Activated CD8-positive, alpha-beta memory T cell treated with anti-CD3 and anti-CD28 coated beads, Interleukin-2, amount 50 U/mL, for 48 hours (primary cell): ENCODE measurements around the gene DPP6.
A peak's percentile ranks its signal among the peaks of the same experiment; 100 is the strongest.
"Not testable (repeated sequence)": the region's sequence is repeated elsewhere in the genome, so short reads cannot be mapped to it uniquely, and the experiment has no call there.

Source experiments
- DNase-seq: peaks from one replicate; pipeline ENCODE4 v3.0.0-alpha.2; 2020

Gene DPP6

GRCh38 chr7:154051643-154052529 is at the start of gene DPP6:
DPP6 (plus strand) TSS chr7:154052398.
- not testable (repeated sequence) for DNase-seq

- DNase-seq: not testable (repeated sequence)
These were observed 42.7 kb upstream of the DPP6 start for GRCh38 chr7:154009423-154009911.

GRCh38 chr7:154010726-154011568 is 41.3 kb upstream of the DPP6 start:
- DNase-seq: not testable (repeated sequence)

- not testable (repeated sequence) for DNase-seq
These were observed 39.4 kb upstream of the DPP6 start for GRCh38 chr7:154012800-154013199.

- not testable (repeated sequence) for DNase-seq
These were observed 36.6 kb upstream of the DPP6 start for GRCh38 chr7:154015636-154016035.

- not testable (repeated sequence) for DNase-seq
These were observed 33.8 kb upstream of the DPP6 start for GRCh38 chr7:154018354-154018753.

- not testable (repeated sequence) for DNase-seq
These were observed 24.4 kb upstream of the DPP6 start for GRCh38 chr7:154027805-154028204.

GRCh38 chr7:154030476-154031080 is 21.6 kb upstream of the DPP6 start:
- DNase-seq: not testable (repeated sequence)

GRCh38 chr7:154039466-154040165 is 12.6 kb upstream of the DPP6 start:
- DNase-seq: peak; percentile 61

GRCh38 chr7:154050394-154050793 is 1.8 kb upstream of the DPP6 start:
- DNase-seq: not testable (repeated sequence)

- DNase-seq: not testable (repeated sequence)
These were observed 1.1 kb upstream of the DPP6 start for GRCh38 chr7:154051006-154051642.

GRCh38 chr7:154052530-154053252 is 493 bp downstream of the DPP6 start:
- DNase-seq: not testable (repeated sequence)

GRCh38 chr7:154053466-154054312 is 1.5 kb downstream of the DPP6 start:
- DNase-seq: not testable (repeated sequence)

- DNase-seq: not testable (repeated sequence)
These were observed 2.5 kb downstream of the DPP6 start for GRCh38 chr7:154054664-154055063.

GRCh38 chr7:154055491-154056106 is 3.4 kb downstream of the DPP6 start:
- DNase-seq: not testable (repeated sequence)

GRCh38 chr7:154058783-154059182 is 6.6 kb downstream of the DPP6 start:
- DNase-seq: not testable (repeated sequence)

GRCh38 chr7:154060551-154060950 is 8.4 kb downstream of the DPP6 start:
- DNase-seq: not testable (repeated sequence)

- DNase-seq: not testable (repeated sequence)
These were observed 19.6 kb downstream of the DPP6 start for GRCh38 chr7:154071833-154072232.

- not testable (repeated sequence) for DNase-seq
These were observed 20.4 kb downstream of the DPP6 start for GRCh38 chr7:154072395-154073181.
